Measurements from ENCODE around the gene PDE4B.
A peak's percentile ranks its signal among the peaks of the same experiment; 100 is the strongest.

The PDE4B gene

DNA sequence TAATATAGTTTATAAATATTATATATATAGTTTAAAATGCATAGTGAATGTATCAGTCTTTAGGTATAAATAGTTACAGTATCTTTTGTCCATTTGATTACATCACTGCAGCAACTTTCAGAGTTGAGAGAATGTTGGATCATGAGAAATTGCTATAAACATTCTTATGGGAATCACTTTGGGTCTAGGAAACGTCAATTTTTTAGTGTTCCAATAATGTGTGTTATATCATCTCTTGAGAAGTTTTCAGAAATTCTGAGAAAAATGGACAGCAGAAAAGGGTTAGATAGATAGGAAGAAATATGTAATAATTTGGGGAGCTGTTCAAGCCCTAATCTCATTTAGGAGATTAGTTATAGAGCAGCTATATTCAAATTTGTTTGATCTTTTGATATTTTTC, 556.1 kb downstream of the PDE4B start:
- no peak for DNase-seq

- no peak for DNase-seq
Measured at GRCh38 chr1:66349242-66349641, 556.5 kb downstream of the PDE4B start.

DNA sequence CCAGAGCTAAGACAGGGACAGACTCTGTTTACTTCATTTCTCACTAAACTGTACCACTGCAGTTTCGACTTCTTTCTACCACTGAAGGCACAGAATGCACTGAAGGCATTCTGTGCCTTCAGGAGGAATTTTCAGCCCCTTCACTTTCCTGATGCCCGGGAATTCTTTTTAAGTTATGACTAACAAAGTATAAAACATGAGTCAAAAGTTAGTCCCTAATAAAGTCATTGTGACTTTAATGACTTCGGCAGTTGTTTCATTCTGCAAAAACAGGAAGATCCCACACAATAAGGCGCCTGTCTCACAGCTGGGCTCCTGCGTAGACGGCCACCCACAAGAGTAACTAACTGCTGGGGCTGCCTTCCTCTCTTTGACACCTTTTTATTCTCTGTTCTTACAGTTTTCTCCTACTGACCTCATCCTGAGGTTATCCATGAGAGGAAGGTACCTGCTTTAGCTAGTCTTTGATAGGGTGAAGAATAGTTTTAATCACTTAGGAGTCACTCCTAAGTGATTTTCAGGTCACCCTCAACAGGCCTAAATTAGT, 557.4 kb downstream of the PDE4B start:
- peak; percentile 78 to 80 for DNase-seq

- DNase-seq: peak in 1 of 2 donors; percentile 58
Measured at GRCh38 chr1:66351478-66351877, 558.8 kb downstream of the PDE4B start.

GRCh38 chr1:66351913-66352312, 559.2 kb downstream of the PDE4B start:
- peak; percentile 71 to 86 for DNase-seq

DNA sequence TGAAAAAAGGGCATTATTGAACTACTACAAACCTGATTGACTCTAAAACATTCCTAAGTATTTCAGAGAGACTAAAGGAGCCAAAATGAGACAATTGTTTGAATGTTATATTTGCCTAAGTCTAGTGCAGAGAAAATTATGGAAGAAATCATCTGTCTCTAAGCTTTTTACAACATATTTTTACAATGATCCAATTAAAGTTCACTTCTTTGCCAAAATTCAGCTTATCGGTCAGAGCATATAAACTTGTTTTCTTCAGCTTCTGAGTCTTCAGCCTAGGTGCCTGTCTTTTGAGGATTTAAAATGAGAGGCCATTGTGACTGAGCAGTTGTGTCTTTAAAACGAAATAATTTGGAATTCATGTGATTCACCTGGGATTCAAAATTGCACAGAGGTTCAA, 560.1 kb downstream of the PDE4B start:
- DNase-seq: no peak

- no peak for DNase-seq
Measured at GRCh38 chr1:66353257-66353656, 560.6 kb downstream of the PDE4B start.

- no peak for DNase-seq
Measured at GRCh38 chr1:66354311-66355201, 561.9 kb downstream of the PDE4B start.

- DNase-seq: no peak
Measured at GRCh38 chr1:66355756-66356155, 563.1 kb downstream of the PDE4B start.

DNA sequence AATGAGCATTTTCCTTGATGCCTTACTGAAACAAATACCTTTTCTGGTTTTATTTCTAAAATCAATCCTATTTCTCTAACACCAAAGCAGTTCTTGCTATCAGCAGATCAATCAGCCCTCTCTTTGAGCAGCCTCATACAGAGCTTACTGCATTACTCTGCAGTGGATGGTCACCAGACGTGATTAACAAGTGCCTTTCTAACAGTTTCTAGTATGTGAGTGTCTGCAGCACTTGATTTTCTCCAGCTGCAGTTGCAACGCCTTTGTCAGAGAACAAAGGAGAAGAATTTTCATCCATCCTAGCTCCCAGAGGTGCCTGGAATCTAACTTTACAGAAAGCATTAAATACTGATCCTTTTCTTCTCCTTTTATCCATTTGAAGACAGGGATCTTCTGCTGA, 563.9 kb downstream of the PDE4B start:
- no peak for DNase-seq

GRCh38 chr1:66357021-66357420, 564.3 kb downstream of the PDE4B start:
- no peak for DNase-seq

DNA sequence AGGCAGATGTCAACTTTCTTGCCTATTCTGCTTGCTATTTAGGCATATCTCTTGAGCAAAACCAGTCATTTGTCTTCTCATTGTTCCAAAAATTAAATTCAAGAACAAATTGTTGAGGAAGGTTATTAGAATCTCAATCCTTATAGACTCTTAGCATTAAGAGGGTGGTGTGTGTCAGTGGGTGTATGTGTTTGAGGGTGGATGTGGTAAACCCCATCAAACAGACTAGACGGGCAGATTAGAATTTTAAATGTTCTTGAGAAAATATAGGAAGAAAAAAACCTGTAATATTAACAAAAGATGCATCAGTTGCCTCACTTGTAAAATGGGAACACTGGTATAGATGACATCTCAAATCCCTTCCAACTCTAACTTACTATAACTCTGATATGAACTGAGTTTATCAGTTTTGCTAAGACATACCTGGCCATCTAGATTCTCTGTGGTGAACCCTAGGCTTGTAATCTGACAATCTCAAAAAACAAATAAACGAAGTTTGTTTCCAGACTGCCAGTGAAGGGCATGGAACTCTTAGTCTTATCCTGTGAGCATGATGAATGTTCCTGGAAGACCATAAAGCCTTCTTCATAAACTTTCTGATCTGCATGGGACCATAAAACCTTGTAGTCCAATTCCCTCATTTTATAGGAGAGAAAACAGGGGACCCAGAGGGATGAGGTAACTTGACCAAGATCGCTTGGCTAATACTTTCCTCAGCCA, 564.9 kb downstream of the PDE4B start:
- DNase-seq: peak in 1 of 2 donors; percentile 71

DNA sequence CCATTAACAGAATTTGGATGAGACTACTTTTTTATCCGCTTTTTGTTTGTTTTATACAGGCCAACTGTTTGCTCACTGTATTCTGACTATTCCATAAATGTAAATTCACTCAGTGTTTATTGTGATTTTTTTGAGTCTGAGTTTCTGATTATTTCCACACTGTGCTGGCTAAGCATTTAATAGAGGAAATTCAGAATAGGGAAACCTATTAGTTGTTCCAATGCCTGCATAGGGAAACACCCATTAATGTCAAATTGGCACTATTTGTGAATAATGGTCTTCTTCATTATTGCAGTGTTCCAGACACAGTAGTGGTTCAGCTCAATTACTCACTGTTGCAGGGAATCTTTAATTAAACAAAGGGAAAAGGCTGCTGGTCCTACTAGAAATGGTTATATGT, 566.6 kb downstream of the PDE4B start:
- no peak for DNase-seq

- no peak for DNase-seq
Measured at GRCh38 chr1:66359815-66360214, 567.1 kb downstream of the PDE4B start.

DNA sequence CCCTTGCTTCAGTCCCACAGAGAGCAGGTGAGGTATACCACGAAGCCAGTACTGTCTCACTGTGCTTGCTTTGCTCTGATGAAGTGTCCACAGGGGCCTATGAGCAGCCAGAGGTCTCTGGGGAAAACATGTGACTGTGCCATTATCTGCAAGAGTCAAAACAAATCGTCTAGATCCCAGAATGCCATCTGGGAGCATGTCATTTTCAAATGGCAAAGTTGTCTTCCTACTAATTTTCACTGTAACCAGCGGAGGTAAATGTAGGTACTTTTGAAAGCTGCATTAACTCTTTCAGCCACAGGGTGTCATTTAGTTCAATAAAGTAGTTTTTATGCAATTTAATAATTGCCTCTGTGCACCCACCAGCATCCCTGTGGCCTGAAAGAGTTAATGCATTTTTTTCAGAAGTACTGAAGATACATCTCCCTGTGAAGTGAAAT, 567.6 kb downstream of the PDE4B start:
- DNase-seq: no peak

DNA sequence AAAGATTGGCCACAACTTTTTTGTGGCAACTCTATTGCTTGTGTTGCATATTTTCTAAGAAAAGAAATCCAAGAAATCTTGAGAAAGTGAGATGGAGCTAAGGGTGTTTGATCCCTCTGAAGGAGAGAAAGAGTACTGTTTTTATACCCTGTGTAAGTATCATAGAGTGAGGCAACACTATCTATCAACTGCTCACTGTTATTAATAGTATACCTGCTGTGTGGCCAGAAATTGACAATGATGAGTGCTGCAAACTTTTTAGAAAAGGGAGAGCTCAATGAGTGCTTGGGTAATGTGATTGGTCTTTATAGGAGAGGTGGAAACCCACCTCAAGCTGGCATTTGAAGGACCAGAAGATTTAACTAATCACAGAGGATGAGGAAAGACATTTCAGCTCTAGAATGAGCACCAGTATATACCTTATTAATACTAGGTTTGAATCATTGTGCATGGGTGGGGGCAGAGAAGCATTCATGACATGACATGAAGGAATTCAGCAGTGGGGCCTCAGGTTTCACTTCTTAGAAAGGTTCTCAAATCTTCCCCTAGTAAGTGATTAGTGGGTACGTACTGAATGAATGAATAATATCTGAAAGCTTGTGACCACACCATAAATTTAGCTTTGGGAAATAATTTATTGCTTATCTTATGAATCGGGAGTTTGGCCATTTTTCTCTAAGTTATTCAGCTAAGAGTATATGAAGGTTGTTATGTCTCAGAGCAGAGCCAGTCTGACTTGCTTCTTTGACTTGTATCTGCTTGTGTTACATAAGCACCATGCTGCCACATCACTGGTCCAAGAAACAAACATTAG, 572.1 kb downstream of the PDE4B start:
- DNase-seq: no peak

- no peak for DNase-seq
Measured at GRCh38 chr1:66365635-66366034, 572.9 kb downstream of the PDE4B start.

DNA sequence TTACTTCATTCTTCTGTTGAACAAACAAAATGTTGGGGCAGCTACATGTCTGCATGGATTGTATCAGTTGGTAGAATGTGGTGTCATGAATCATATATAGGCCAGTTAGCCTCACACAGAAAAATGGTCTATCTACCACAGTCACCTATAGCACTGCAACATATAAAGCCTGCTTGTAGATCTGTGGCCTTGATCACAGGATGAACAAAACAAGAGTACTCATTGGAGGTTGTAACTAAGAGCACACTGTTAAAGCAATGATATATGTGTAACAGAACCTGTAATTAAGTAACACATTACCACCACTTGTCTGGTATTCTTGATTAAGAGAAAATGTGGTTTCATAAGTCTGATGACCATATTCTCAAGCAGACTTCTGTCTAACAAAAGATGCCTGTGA, 573.9 kb downstream of the PDE4B start:
- no peak for DNase-seq

DNA sequence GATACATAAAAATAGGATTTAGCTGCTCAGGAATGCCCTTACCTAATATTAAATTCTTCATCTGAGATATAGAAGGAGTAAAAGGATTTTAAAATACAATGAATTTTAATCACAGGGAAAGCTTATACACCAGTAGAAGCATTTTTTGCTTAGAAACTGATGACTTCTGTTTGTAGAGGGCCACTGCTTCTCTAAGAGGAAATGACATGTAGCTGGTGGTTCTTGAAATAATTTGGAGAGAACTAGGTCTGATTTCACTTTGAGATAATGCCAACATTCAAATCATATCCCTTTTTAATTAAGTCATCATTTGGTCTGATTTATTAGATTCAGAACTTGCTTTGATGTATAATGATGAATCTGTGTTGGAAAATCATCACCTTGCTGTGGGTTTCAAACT, 574.7 kb downstream of the PDE4B start:
- DNase-seq: peak in 1 of 2 donors; percentile 46

DNA sequence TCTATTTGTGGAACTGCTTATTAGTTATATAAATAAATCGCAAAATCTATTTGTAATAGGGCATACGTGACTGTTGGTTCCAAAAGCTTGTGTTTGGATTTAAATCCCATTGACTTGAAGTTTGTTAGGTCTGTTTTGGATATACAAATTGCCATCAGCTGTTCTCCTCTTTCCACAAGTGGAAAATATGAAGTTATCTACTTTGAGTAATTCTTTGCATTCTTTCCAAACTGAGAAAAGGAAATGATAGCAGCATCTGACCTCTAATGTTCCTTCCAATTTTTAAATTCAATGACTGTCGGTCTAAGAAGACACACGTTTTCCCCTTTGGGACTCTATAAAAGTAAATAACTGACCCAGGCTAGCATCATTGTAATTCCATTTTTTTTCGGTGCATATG, 575.6 kb downstream of the PDE4B start:
- DNase-seq: no peak

- peak in 1 of 2 donors; percentile 48 for DNase-seq
Measured at GRCh38 chr1:66370462-66370971, 577.8 kb downstream of the PDE4B start.

DNA sequence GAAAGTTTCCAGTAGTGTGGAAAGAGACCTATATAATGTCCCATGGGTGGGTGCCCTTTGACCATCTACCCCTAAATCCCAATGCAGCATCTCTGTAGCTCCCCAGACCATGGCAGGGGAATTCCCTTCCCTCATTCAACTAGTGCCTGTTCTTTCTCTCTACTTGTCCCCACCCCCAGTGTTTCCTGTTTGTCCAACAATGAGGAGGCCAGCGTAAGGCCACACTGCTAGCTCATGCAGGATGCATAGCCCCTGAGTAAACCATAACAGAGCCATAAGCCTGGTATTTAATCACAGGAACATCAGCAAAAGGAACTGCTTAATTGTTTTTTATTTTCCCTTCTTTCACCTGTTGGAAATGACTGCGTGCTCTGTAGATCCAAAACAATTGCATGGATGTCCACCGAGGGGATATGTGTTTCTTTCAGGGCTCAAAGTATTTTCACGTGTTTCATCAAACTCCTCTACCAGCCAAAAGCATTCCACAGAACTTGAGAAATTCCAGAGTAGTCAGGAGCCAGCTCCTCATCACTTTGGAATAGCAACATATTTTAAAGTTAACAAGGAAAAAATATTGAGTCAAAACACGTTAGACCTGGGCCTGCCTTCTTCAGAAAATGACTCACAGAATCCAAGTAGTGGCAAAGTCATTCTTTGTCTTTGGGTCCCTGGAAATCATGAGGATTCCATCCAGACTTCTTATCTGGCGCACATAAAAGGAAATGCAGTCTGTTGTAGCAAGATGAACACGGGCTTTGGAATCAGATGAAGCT, 578.7 kb downstream of the PDE4B start:
- DNase-seq: no peak

Data from CD4-positive, alpha-beta T cell treated with Interleukin-4 for 1 hour (primary cell).